Left forelimb (tissue), 1 donor: Measurements from ENCODE around the gene MEGF11.

Experiments
- DNase-seq: peaks from one replicate; pipeline ENCODE4 v3.0.0-alpha.2; 2018; ENCODE audit warnings: low spot score

Gene MEGF11

GRCh38 chr15:66239514-66239913 lies 14.0 kb downstream of the MEGF11 start:
- no peak for DNase-seq

- no peak for DNase-seq
Observed at GRCh38 chr15:66238318-66238717, 15.2 kb downstream of the MEGF11 start.

GRCh38 chr15:66237513-66238235 lies 15.9 kb downstream of the MEGF11 start:
- no peak for DNase-seq

GRCh38 chr15:66236806-66237375 lies 16.7 kb downstream of the MEGF11 start:
- DNase-seq, result no peak

- DNase-seq, result no peak
Observed at GRCh38 chr15:66235866-66236265, 17.7 kb downstream of the MEGF11 start.

GRCh38 chr15:66234798-66235197 lies 18.8 kb downstream of the MEGF11 start:
- no peak for DNase-seq

- no peak for DNase-seq
Observed at GRCh38 chr15:66233487-66234415, 19.8 kb downstream of the MEGF11 start.

- DNase-seq, result no peak
Observed at GRCh38 chr15:66232267-66232625, 21.3 kb downstream of the MEGF11 start.

GRCh38 chr15:66231394-66232266 lies 21.9 kb downstream of the MEGF11 start:
- DNase-seq, result no peak

GRCh38 chr15:66229790-66230465 lies 23.6 kb downstream of the MEGF11 start:
- no peak for DNase-seq

- no peak for DNase-seq
Observed at GRCh38 chr15:66228807-66229735, 24.5 kb downstream of the MEGF11 start.

GRCh38 chr15:66226736-66227135 lies 26.8 kb downstream of the MEGF11 start:
- no peak for DNase-seq

- DNase-seq, result no peak
Observed at GRCh38 chr15:66225656-66226274, 27.8 kb downstream of the MEGF11 start.

- DNase-seq, result peak; percentile 28
Observed at GRCh38 chr15:66224946-66225345, 28.6 kb downstream of the MEGF11 start.

GRCh38 chr15:66222273-66223198 lies 31.0 kb downstream of the MEGF11 start:
- no peak for DNase-seq

- no peak for DNase-seq
Observed at GRCh38 chr15:66221126-66221525, 32.4 kb downstream of the MEGF11 start.

- DNase-seq, result no peak
Observed at GRCh38 chr15:66220601-66221000, 32.9 kb downstream of the MEGF11 start.

GRCh38 chr15:66219339-66219738 lies 34.2 kb downstream of the MEGF11 start:
- DNase-seq, result no peak

GRCh38 chr15:66216806-66217205 lies 36.7 kb downstream of the MEGF11 start:
- DNase-seq, result peak; percentile 30
